Ovary (tissue), 9 donors: ENCODE results near the gene RNF224. TPM values are rescaled to one million over a fixed set of nuclear protein-coding genes. Genes with fewer than 3 reads are reported as not detected.

ENCODE experiments used
- DNase-seq, 5 donors: peaks; one replicate each; pipeline ENCODE4 v3.0.0-alpha.2; 2019 to 2020
- H3K27ac ChIP-seq, 2 donors: fragments of 200-600 bp; one replicate each; pipeline versions ENCODE4 v1.5.1 to v1.8.0; 2019 to 2022
- H3K27me3 ChIP-seq: fragments of 200-600 bp; one replicate; pipeline ENCODE4 v1.8.0; 2022
- H3K36me3 ChIP-seq: fragments of 200-600 bp; sonication (generic); one replicate; pipeline ENCODE4 v1.5.1; 2019
- H3K4me1 ChIP-seq: one replicate; pipeline ENCODE4 v1.8.1; 2013; ENCODE audit warnings: mild to moderate bottlenecking, moderate library complexity; ENCODE audit not compliant: insufficient read depth
- H3K4me3 ChIP-seq: fragments of 200-600 bp; sonication (generic); one replicate; pipeline ENCODE4 v1.5.1; 2017
- H3K9me3 ChIP-seq, 2 donors: fragments of 200-600 bp in 1 of 2; sonication (generic) in 1 of 2; one replicate each; pipeline versions ENCODE4 v1.5.1 to v1.8.1; 2013 to 2019; ENCODE audit warnings: mild to moderate bottlenecking in 1 of 2, moderate library complexity in 1 of 2
- CTCF ChIP-seq, 3 donors: fragments of 450-650 bp in 2 of 3; fragments of 200-600 bp in 1 of 3; IDR thresholded peaks; one replicate each; pipeline versions ENCODE4 v1.5.1 to v1.8.0; 2016 to 2022; ENCODE audit warnings: antibody characterized with exemption in 3 of 3, mild to moderate bottlenecking in 1 of 3
- EP300 ChIP-seq: sonication (generic); formaldehyde crosslinking; IDR thresholded peaks from one replicate; pipeline ENCODE4 v1.6.1; 2017; ENCODE audit warnings: antibody characterized with exemption
- POLR2A ChIP-seq: fragments of 450-650 bp; IDR thresholded peaks from one replicate; pipeline ENCODE4 v1.6.1; 2017; ENCODE audit warnings: antibody characterized with exemption, mild to moderate bottlenecking, moderate library complexity
- WGBS, 3 donors: extraction: QIAGEN DNeasy Blood & Tissue Kit in 1 of 3; methylation state at CpG; one replicate each; pipeline versions ENCODE4 v1.1.5 to v1.1.7; 2013 to 2017; 5-methylcytosine and 5-hydroxymethylcytosine counted together
- intact Hi-C, 4 donors: fragments of 100-400 bp; cut with DNase I; formaldehyde crosslinking; loops; one replicate each; pipeline versions ENCODE4 v1.11.0 to v1.15.1; 2022 to 2023
- polyA plus RNA-seq, 2 donors: library from polyadenylated mRNA; stranded (reverse); fragments of 200-250 nt in 1 of 2; fragments of 350-450 nt in 1 of 2; fragmentation: Illumina TruSeq in 1 of 2; extraction: RNeasy Lipid Tissue Mini Kit (QIAGEN cat#74804) in 1 of 2; gene quantifications; one replicate each; pipeline ENCODE4 v1.2.3, GENCODE V29; 2013 to 2014
- total RNA-seq, 7 donors: library from RNA; depleted of rRNA in 2 of 7; stranded (reverse); fragments of >200 nt in 2 of 7; fragmentation: NEBNext Ultra II Directional in 3 of 7; extraction: Animal tissue kit (Norgen Biotek cat#: 25700) in 3 of 7; gene quantifications; one replicate each; pipeline versions ENCODE4 v1.1.0 to v1.2.4, GENCODE V29; 2016 to 2023
- donor health status: DM: no; HTN: no; CAD: no; lungs with moderate emphysema.
- donor health status: DM: no; HTN: no; CAD: no.
- donor health status: Bipolar disorder and iron deficiency.
- donor health status: DM: yes; HTN: yes; CAD: no.
- donor health status: DM: no; HTN: no; CAD: no.
- donor health status: DM: yes; HTN: yes; CAD: no.

RNF224 gene
- total and polyA plus RNA-seq, 9 donors, result 0.92 TPM; not detected in 8

DNA sequence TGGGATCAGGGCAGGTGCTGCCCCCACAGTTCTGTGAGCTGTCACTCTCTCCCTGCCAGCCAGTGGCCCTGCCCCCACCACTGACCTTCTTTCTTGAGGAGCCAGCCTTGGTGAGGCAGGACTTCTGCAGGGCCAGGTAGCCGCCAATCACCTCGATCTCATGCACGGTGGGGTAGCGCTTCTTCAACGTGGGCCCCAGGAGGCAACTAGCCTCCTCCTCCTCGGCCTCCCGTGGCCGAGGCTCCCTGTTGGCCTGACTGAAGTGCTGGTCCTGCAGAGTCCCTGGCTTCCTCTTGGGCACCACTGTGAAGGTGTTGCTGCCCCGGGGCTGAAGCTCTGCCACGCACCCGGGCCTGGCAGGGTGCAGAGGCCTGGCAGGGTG is 28.4 kb upstream of the RNF224 start:
- Histone ChIP-seq H3K36me3 (no peaks in the 10 kb centered on the region), H3K9me3 (no peaks in the 10 kb centered on the region), H3K4me3 (no peak overlapping the region), H3K4me1 (peaks cover 11% of the 10 kb centered on the region), H3K27me3 (no peaks in the 10 kb centered on the region), H3K27ac (no peak overlapping the region)
- no peak for DNase-seq
- intact Hi-C loops, result no loop called here
- TF ChIP-seq EP300 (no peak), CTCF (IDR thresholded peaks at IDR 0.05) (no peak), POLR2A (no peak)
- WGBS, 3 donors, result 67 to 78% (median 68%) methylated on average over 11 of the region's 11 CpGs

DNA sequence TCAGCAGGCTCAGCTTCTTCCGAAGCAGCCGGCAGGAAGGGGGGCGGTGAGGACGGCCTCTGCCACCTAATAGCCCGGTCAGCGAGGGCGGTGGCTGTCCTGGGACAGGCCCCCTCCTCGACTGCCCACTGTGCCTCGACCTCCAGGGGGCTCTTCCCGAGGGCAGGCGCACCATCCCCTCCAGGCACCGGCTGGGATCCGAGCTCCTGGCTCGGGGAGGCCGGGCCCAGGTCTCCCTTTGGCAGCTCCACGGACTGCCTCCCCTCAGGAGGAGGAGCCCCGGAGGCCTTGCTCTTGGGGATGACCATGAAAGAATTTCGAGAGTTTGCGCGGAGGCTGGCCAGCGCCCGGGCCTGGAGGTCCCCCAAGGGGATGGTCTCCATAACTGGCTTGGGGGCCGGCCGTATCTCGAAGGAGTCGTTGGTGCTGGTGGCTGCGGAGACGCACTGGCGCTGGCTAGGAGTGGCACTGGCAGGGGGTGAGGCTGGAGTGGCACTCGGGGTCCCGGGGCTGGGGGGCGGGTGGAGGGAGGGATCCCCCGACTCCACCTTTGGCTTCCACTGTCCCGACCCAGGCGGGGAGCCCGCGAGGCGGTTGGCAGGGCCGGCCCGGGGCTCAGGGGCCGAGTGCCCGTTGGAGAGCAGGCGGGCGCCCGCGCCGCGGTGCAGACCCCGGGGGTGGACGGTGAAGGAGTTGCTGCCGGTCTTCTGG is 27.7 kb upstream of the RNF224 start:
- WGBS, 3 donors, result 3 to 6% (median 4%) methylated on average over 33 to 51 of the region's 51 CpGs
- H3K27ac ChIP-seq, result no peak overlapping the region
- intact Hi-C loops, result no loop called here
- peak overlapping the region; percentile 40 for H3K4me3 ChIP-seq
- H3K9me3 ChIP-seq, result no peaks in the 10 kb centered on the region
- peaks cover 17% of the 10 kb centered on the region for H3K4me1 ChIP-seq
- TF ChIP-seq CTCF (IDR thresholded peaks at IDR 0.05) (no peak), POLR2A (no peak), EP300 (no peak)
- peak in 1 of 5 donors; percentile 43 for DNase-seq
- no peaks in the 10 kb centered on the region for H3K27me3 ChIP-seq
- H3K36me3 ChIP-seq, result no peaks in the 10 kb centered on the region

DNA sequence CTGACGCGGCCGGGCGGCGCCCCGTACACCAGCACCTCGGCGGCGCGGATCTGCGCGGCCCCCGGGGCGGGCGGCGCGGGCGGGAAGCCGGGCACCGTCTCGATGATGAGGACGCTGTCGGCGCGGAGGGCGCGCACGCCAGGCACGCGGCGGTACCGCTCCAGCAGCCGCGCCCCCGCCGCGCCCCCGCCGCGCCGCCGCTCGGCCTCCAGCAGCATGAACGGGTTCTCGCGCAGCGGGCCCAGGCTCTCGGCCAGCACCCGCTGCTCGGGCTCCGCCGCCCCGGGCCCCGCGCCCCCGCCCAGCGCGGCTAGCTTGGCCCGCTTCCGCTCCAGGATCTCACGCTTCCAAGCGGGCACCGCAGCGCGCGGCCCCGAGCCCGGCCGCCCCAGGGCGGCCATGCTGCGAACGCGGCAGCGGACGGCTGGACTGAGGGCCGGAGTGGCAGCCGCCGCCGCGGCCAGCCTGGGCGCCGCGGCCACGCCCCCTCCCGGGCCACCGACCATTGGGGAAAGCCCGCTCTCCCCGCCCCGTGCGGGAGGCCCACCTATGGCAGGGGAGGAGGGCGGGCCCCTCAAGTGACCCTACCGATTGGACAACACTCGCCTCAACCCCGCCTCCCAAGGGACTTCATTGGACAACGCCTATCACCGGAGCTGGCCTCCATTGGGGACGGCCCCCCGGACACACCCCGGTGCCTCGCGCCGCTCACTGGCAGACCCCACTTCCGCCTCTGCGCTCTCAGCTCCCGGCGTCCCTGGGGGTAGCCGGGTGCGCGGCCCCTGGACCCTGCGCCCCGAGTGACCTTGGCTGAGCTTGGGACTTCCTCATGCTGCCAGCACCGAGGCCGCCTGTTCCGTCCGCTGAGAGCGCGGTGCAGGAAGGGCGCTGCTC is 26.7 kb upstream of the RNF224 start, which contains the start of gene TPRN:
TPRN (minus strand) TSS at position 431 of the 894 bp plus-strand sequence; CDS start at position 401, 30 bp downstream.
- Histone ChIP-seq H3K4me1 (peaks cover 21% of the 10 kb centered on the region), H3K27ac (peak within 1 kb of the TSS in 1 of 2 donors; percentile 54), H3K9me3 (no peaks in the 10 kb centered on the region), H3K4me3 (peak within 1 kb of the TSS; percentile 62), H3K36me3 (no peaks in the 10 kb centered on the region), H3K27me3 (no peaks in the 10 kb centered on the region)
- 0 to 1% (median 1%) methylated on average over 32 to 118 of the region's 118 CpGs for WGBS, 3 donors
- peak; percentile 99 to 100 (median 99) for DNase-seq
- TF ChIP-seq EP300, result no peak
- TF ChIP-seq POLR2A, result peak; percentile 71
- peak in 1 of 3 donors; percentile 24 for TF ChIP-seq CTCF (IDR thresholded peaks at IDR 0.05)
- intact Hi-C loops, result no loop called here

GRCh38 chr9:137201205-137201868 is 26.0 kb upstream of the RNF224 start:
- Histone ChIP-seq H3K4me3 (peak overlapping the region; percentile 62), H3K4me1 (peaks cover 23% of the 10 kb centered on the region), H3K9me3 (no peaks in the 10 kb centered on the region), H3K27ac (peak overlapping the region in 1 of 2 donors; percentile 16), H3K27me3 (no peaks in the 10 kb centered on the region), H3K36me3 (no peaks in the 10 kb centered on the region)
- no peak for TF ChIP-seq EP300
- TF ChIP-seq POLR2A, result no peak
- TF ChIP-seq CTCF (IDR thresholded peaks at IDR 0.05), result no peak
- 10 to 14% (median 12%) methylated on average over 22 to 23 of the region's 23 CpGs for WGBS, 3 donors
- intact Hi-C loops, result no loop called here
- DNase-seq, result no peak
